H9 (cell line): ENCODE results near the gene ROR1. TPM values are rescaled to one million over a fixed set of nuclear protein-coding genes. Genes with fewer than 3 reads are reported as not detected.

ENCODE experiments used
- DNase-seq: peaks from one replicate; pipeline ENCODE4 v3.0.0-alpha.2; 2017
- H2AFZ ChIP-seq: one replicate; pipeline ENCODE4 v1.6.1; 2013; ENCODE audit warnings: mild to moderate bottlenecking, low read length, control low read depth, moderate library complexity
- H2AK5ac ChIP-seq: 2 replicates; pipeline ENCODE4 v1.6.1; 2013; ENCODE audit warnings: low read length, control low read depth, mixed read lengths; ENCODE audit not compliant: insufficient read length
- H2BK120ac ChIP-seq: one replicate; pipeline ENCODE4 v1.6.1; 2013; ENCODE audit warnings: low read depth, mild to moderate bottlenecking, low read length, control low read depth, inconsistent platforms; ENCODE audit not compliant: poor library complexity, severe bottlenecking
- H2BK12ac ChIP-seq: 2 replicates; pipeline ENCODE4 v1.6.1; 2013; ENCODE audit warnings: low read length, control low read depth, mixed read lengths, low read depth; ENCODE audit not compliant: insufficient read length
- H2BK15ac ChIP-seq: 2 replicates; pipeline ENCODE4 v1.6.1; 2013; ENCODE audit warnings: low read depth, low read length, control low read depth
- H2BK20ac ChIP-seq: one replicate; pipeline ENCODE4 v1.6.1; 2013; ENCODE audit warnings: low read depth, mild to moderate bottlenecking, low read length, control low read depth, inconsistent platforms; ENCODE audit not compliant: poor library complexity, severe bottlenecking
- H2BK5ac ChIP-seq: 2 replicates; pipeline ENCODE4 v1.6.1; 2013; ENCODE audit warnings: low read length, control low read depth, mixed read lengths; ENCODE audit not compliant: insufficient read length
- H3K14ac ChIP-seq: 2 replicates; pipeline ENCODE4 v1.6.1; 2013; ENCODE audit warnings: low read length, control low read depth; ENCODE audit not compliant: insufficient read depth
- H3K18ac ChIP-seq: 2 replicates; pipeline ENCODE4 v1.6.1; 2013; ENCODE audit warnings: low read depth, mild to moderate bottlenecking, mixed read lengths, low read length, control low read depth; ENCODE audit not compliant: insufficient read length
- H3K23ac ChIP-seq: 2 replicates; pipeline ENCODE4 v1.6.1; 2013; ENCODE audit warnings: low read length, control low read depth, mixed read lengths, low read depth; ENCODE audit not compliant: insufficient read length
- H3K23me2 ChIP-seq: 2 replicates; pipeline ENCODE4 v1.6.1; 2013; ENCODE audit warnings: low read depth, mild to moderate bottlenecking, mixed read lengths, low read length, control low read depth; ENCODE audit not compliant: insufficient read length, poor library complexity, severe bottlenecking
- H3K27ac ChIP-seq: 2 replicates; pipeline ENCODE4 v1.5.1; 2013; ENCODE audit warnings: low read length, control low read depth, mixed read lengths, low read depth; ENCODE audit not compliant: insufficient read length
- H3K27me3 ChIP-seq: 2 replicates; pipeline ENCODE4 v1.6.1; 2013; ENCODE audit warnings: low read length, control low read depth, inconsistent platforms; ENCODE audit not compliant: insufficient read depth
- H3K4ac ChIP-seq: 2 replicates; pipeline ENCODE4 v1.6.1; 2013; ENCODE audit warnings: low read depth, mild to moderate bottlenecking, control low read depth, inconsistent platforms, low read length, moderate library complexity
- H3K4me1 ChIP-seq: 2 replicates; pipeline ENCODE4 v1.6.1; 2013; ENCODE audit warnings: low read length, control low read depth, inconsistent platforms; ENCODE audit not compliant: insufficient read depth
- H3K4me2 ChIP-seq: 2 replicates; pipeline ENCODE4 v1.6.1; 2013; ENCODE audit warnings: low read length, control low read depth, mixed read lengths; ENCODE audit not compliant: insufficient read length, insufficient read depth
- H3K56ac ChIP-seq: 2 replicates; pipeline ENCODE4 v1.6.1; 2013; ENCODE audit warnings: low read depth, mild to moderate bottlenecking, mixed read lengths, low read length, control low read depth; ENCODE audit not compliant: insufficient read length
- H3K79me1 ChIP-seq: 2 replicates; pipeline ENCODE4 v1.6.1; 2013; ENCODE audit warnings: low read depth, mild to moderate bottlenecking, moderate library complexity, low read length, control low read depth, inconsistent platforms; ENCODE audit not compliant: insufficient read depth, poor library complexity, severe bottlenecking
- H3K79me2 ChIP-seq: 2 replicates; pipeline ENCODE4 v1.6.1; 2013; ENCODE audit warnings: low read length, control low read depth, inconsistent platforms; ENCODE audit not compliant: insufficient read depth
- H3K9ac ChIP-seq: 2 replicates; pipeline ENCODE4 v1.6.1; 2013; ENCODE audit warnings: low read length, control low read depth, mixed read lengths; ENCODE audit not compliant: insufficient read length; ENCODE audit errors: extremely low read depth
- H3K9me3 ChIP-seq: one replicate; pipeline ENCODE4 v1.6.1; 2013; ENCODE audit warnings: low read depth, low read length, inconsistent platforms; ENCODE audit not compliant: control insufficient read depth
- H3T11ph ChIP-seq: one replicate; pipeline ENCODE4 v1.6.1; 2013; ENCODE audit warnings: mild to moderate bottlenecking, low read length, control low read depth, inconsistent platforms
- H4K20me1 ChIP-seq: one replicate; pipeline ENCODE4 v1.6.1; 2013; ENCODE audit not compliant: control insufficient read depth, insufficient read length, insufficient read depth
- H4K5ac ChIP-seq: 2 replicates; pipeline ENCODE4 v1.6.1; 2013; ENCODE audit warnings: low read depth, mild to moderate bottlenecking, mixed read lengths, low read length, control low read depth; ENCODE audit not compliant: insufficient read length
- H4K8ac ChIP-seq: replicated peaks from 2 replicates; pipeline ENCODE4 v1.6.1; 2013; ENCODE audit warnings: low read length, control low read depth, mixed read lengths, low read depth; ENCODE audit not compliant: insufficient read length
- H4K91ac ChIP-seq: 2 replicates; pipeline ENCODE4 v1.6.1; 2013; ENCODE audit warnings: low read depth, mild to moderate bottlenecking, moderate library complexity, mixed read lengths, low read length, control low read depth; ENCODE audit not compliant: insufficient read length
- H3K27ac Mint-ChIP-seq, 3 experiments: 2 replicates in 2 of 3; 3 replicates in 1 of 3; pipeline ENCODE4 v1.8.0; 2020 to 2021; ENCODE audit warnings: mixed read lengths in 3 of 3, mild to moderate bottlenecking in 1 of 3, moderate library complexity in 1 of 3
- H3K27me3 Mint-ChIP-seq: 2 replicates; pipeline ENCODE4 v1.8.0; 2021; ENCODE audit warnings: low read depth, mild to moderate bottlenecking, moderate library complexity, mixed read lengths
- H3K36me3 Mint-ChIP-seq, 3 experiments: 2 replicates in 2 of 3; 3 replicates in 1 of 3; pipeline ENCODE4 v1.8.0; 2020 to 2021; ENCODE audit warnings: low read depth in 3 of 3, mixed read lengths in 3 of 3; ENCODE audit not compliant: insufficient read depth in 1 of 3
- H3K4me1 Mint-ChIP-seq, 2 experiments: 2 replicates each; pipeline ENCODE4 v1.8.0; 2020; ENCODE audit warnings: mixed read lengths in 2 of 2
- H3K4me3 Mint-ChIP-seq, 2 experiments: 2 replicates in 1 of 2; 3 replicates in 1 of 2; pipeline ENCODE4 v1.8.0; 2020 to 2021; ENCODE audit warnings: mild to moderate bottlenecking in 2 of 2, mixed read lengths in 2 of 2, moderate library complexity in 1 of 2
- H3K9me3 Mint-ChIP-seq, 2 experiments: 2 replicates in 1 of 2; 3 replicates in 1 of 2; pipeline ENCODE4 v1.8.0; 2020; ENCODE audit warnings: mild to moderate bottlenecking in 2 of 2, mixed read lengths in 2 of 2, moderate library complexity in 1 of 2
- CTCF ChIP-seq: fragments of 200-600 bp; sonication (generic); conservative IDR thresholded peaks from 3 replicates; pipeline ENCODE4 v1.8.0; 2021; ENCODE audit warnings: antibody characterized with exemption, mild to moderate bottlenecking
- total RNA-seq: library from RNA; stranded (reverse); gene quantifications from 2 replicates; pipeline ENCODE4 v1.2.1, GENCODE V29; 2021

ROR1 gene
- total RNA-seq, 1 experiment from 2014 or later = 75.9 TPM

DNA sequence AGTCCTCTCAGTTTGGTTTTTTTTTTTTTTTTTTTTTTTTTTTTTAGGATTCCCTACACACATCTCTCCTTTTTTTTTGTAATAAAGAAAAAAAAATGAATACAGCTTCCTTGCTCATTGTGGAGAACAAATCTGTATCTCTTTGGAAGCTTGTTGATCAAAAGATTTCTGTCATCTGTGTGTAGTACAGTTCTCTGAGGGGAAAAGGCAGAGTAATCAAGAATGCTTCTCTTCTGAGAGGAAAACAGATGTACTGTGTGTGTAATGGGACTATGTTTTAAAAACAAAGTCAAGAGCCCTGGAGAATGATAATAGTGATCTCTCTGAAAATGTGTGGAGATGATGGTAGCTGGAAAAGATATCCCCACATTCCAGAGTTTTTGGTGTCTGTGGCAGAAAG, 16.5 kb upstream of the ROR1 start:
- Mint-ChIP-seq H3K4me1 (peaks cover 3 to 8% of the 10 kb centered on the region in 2 experiments; a peak in 3 of 4 replicates), H3K27ac (no peak overlapping the region), H3K27me3 (no peaks in the 10 kb centered on the region; the same call in 1 of the 2 replicates), H3K4me3 (no peak overlapping the region), H3K36me3 (no peaks in the 10 kb centered on the region; a peak in 1 of 7 replicates), H3K9me3 (no peaks in the 10 kb centered on the region)
- Histone ChIP-seq H3K14ac (no peak overlapping the region), H3K4ac (no peak overlapping the region), H2AFZ (no peak overlapping the region), H4K91ac (no peak overlapping the region), H2BK120ac (no peak overlapping the region), H2BK20ac (no peak overlapping the region), H2AK5ac (no peak overlapping the region), H3K4me2 (no peak overlapping the region), H3K18ac (no peak overlapping the region), H4K20me1 (no peaks in the 10 kb centered on the region), H3K27me3 (no peaks in the 10 kb centered on the region), H3K4me1 (no peaks in the 10 kb centered on the region), H3K23ac (no peak overlapping the region), H3K9me3 (no peaks in the 10 kb centered on the region), H3K79me1 (no peaks in the 10 kb centered on the region), H3K27ac (no peak overlapping the region), H3T11ph (no peak overlapping the region), H3K79me2 (no peaks in the 10 kb centered on the region), H2BK12ac (no peak overlapping the region), H3K23me2 (no peaks in the 10 kb centered on the region), H3K56ac (no peak overlapping the region), H2BK5ac (no peak overlapping the region), H4K8ac (no peak overlapping the region), H4K5ac (no peak overlapping the region), H2BK15ac (no peak overlapping the region), H3K9ac (no peak overlapping the region)
- DNase-seq = no peak
- TF ChIP-seq CTCF = no peak
